Measurements from ENCODE around the gene CTU2. TPM values are rescaled to one million over a fixed set of nuclear protein-coding genes. Genes with fewer than 3 reads are reported as not detected.
"Not testable (repeated sequence)": the region's sequence is repeated elsewhere in the genome, so short reads cannot be mapped to it uniquely, and the experiment has no call there.

Gene CTU2
- total RNA-seq, 1 donor from 2014 or later, result 20.7 TPM

GRCh38 chr16:88662222-88662842 lies 44.0 kb upstream of the CTU2 start:
- Mint-ChIP-seq H3K4me1 (ENCODE audit: low read depth) (peaks cover 16% of the 10 kb centered on the region), H3K36me3 (ENCODE audit: low read depth) (no peaks in the 10 kb centered on the region), H3K27ac (ENCODE audit: unreplicated experiment) (peak overlapping the region; percentile 91), H3K4me3 (ENCODE audit: unreplicated experiment) (peak overlapping the region; percentile 84), H3K27me3 (ENCODE audit: low read depth) (no peaks in the 10 kb centered on the region), H3K9me3 (ENCODE audit: low read depth) (no peaks in the 10 kb centered on the region)
- no peak for TF ChIP-seq CTCF (IDR thresholded peaks at IDR 0.05)
- no peak for DNase-seq (ENCODE audit: low spot score)

GRCh38 chr16:88662843-88663606 lies 43.3 kb upstream of the CTU2 start, which contains the start of gene MVD:
Gene MVD (minus strand): TSS chr16:88663091. CDS start chr16:88663080, 11 bp downstream.
- Mint-ChIP-seq H3K27me3 (ENCODE audit: low read depth) (no peaks in the 10 kb centered on the region), H3K4me1 (ENCODE audit: low read depth) (peaks cover 16% of the 10 kb centered on the region), H3K4me3 (ENCODE audit: unreplicated experiment) (peak within 1 kb of the TSS; percentile 84), H3K9me3 (ENCODE audit: low read depth) (no peaks in the 10 kb centered on the region), H3K36me3 (ENCODE audit: low read depth) (no peaks in the 10 kb centered on the region), H3K27ac (ENCODE audit: unreplicated experiment) (peak within 1 kb of the TSS; percentile 92)
- TF ChIP-seq CTCF (IDR thresholded peaks at IDR 0.05), result no peak
- peak; percentile 99 for DNase-seq (ENCODE audit: low spot score)

- H3K27me3 Mint-ChIP-seq (ENCODE audit: low read depth), result no peaks in the 10 kb centered on the region
- H3K4me3 Mint-ChIP-seq (ENCODE audit: unreplicated experiment), result no peak overlapping the region
- no peak for TF ChIP-seq CTCF (IDR thresholded peaks at IDR 0.05)
- DNase-seq (ENCODE audit: low spot score), result no peak
- no peaks in the 10 kb centered on the region for H3K36me3 Mint-ChIP-seq (ENCODE audit: low read depth)
- no peaks in the 10 kb centered on the region for H3K9me3 Mint-ChIP-seq (ENCODE audit: low read depth)
- H3K27ac Mint-ChIP-seq (ENCODE audit: unreplicated experiment), result no peak overlapping the region
- H3K4me1 Mint-ChIP-seq (ENCODE audit: low read depth), result peaks cover 16% of the 10 kb centered on the region
Measured at GRCh38 chr16:88665148-88665547, 41.2 kb upstream of the CTU2 start.

GRCh38 chr16:88665570-88665969 lies 40.7 kb upstream of the CTU2 start:
- Mint-ChIP-seq H3K4me3 (ENCODE audit: unreplicated experiment) (no peak overlapping the region), H3K27ac (ENCODE audit: unreplicated experiment) (no peak overlapping the region), H3K9me3 (ENCODE audit: low read depth) (no peaks in the 10 kb centered on the region), H3K36me3 (ENCODE audit: low read depth) (no peaks in the 10 kb centered on the region), H3K4me1 (ENCODE audit: low read depth) (peaks cover 16% of the 10 kb centered on the region), H3K27me3 (ENCODE audit: low read depth) (no peaks in the 10 kb centered on the region)
- TF ChIP-seq CTCF (IDR thresholded peaks at IDR 0.05), result no peak
- no peak for DNase-seq (ENCODE audit: low spot score)

DNA sequence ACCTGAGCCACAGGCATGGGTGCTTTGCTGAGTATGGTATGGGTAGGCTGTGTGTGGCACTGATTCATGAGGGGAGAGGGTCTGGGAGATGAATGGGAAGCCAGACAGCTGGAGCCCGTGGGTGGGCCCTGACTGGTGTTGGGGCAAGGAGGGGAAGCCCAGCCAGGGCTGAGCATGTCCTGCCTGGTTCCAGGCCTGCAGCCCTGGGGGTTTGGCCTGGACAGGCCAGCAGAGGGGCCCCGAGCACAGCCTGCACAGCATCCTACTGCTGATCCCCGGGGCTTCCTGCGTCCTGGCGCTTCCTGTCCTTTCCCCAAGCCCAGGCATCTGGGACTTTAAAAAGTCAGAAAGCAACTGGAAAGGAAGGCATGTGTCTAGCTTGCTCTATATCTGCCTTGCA lies 38.8 kb upstream of the CTU2 start:
- TF ChIP-seq CTCF (IDR thresholded peaks at IDR 0.05), result no peak
- Mint-ChIP-seq H3K9me3 (ENCODE audit: low read depth) (no peaks in the 10 kb centered on the region), H3K4me1 (ENCODE audit: low read depth) (peaks cover 4% of the 10 kb centered on the region), H3K27me3 (ENCODE audit: low read depth) (no peaks in the 10 kb centered on the region), H3K4me3 (ENCODE audit: unreplicated experiment) (no peak overlapping the region), H3K36me3 (ENCODE audit: low read depth) (no peaks in the 10 kb centered on the region), H3K27ac (ENCODE audit: unreplicated experiment) (no peak overlapping the region)
- DNase-seq (ENCODE audit: low spot score), result no peak

DNA sequence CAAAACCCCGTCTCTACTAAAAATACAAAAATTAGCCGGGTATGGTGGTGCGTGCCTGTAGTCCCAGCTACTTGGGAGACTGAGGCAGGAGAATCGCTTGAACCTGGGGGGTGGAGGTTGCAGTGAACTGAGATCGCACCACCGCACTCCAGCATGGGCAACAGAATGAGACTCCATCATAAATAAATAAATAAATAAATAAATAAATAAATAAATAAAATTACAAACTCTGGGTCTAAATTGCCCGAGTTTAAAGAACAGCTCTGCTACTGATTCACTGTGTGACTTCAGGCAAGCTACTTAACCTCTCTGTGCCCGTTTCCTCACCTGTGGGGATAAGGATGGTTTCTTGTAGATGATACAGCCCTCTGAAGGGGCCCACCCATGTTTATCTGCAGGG lies 36.8 kb upstream of the CTU2 start:
- H3K9me3 Mint-ChIP-seq (ENCODE audit: low read depth); DNase-seq (ENCODE audit: low spot score); H3K27me3 Mint-ChIP-seq (ENCODE audit: low read depth); H3K27ac Mint-ChIP-seq (ENCODE audit: unreplicated experiment); H3K36me3 Mint-ChIP-seq (ENCODE audit: low read depth); H3K4me1 Mint-ChIP-seq (ENCODE audit: low read depth); H3K4me3 Mint-ChIP-seq (ENCODE audit: unreplicated experiment): not testable (repeated sequence)
